HG03196 (cell line): Measurements from ENCODE around the gene SMARCAL1.
A peak's percentile ranks its signal among the peaks of the same experiment; 100 is the strongest.

Source experiments
- ATAC-seq: cut with Tn5 transposase; IDR thresholded peaks from one replicate; pipeline ENCODE4 v1.9.1; 2021; ENCODE audit not compliant: unreplicated experiment

The SMARCAL1 gene

GRCh38 chr2:216474925-216475670 lies 62.8 kb downstream of the SMARCAL1 start:
- peak; percentile 64 for ATAC-seq

- no peak for ATAC-seq
Measured at GRCh38 chr2:216475767-216476166, 63.5 kb downstream of the SMARCAL1 start.

- no peak for ATAC-seq
Measured at GRCh38 chr2:216477283-216478035, 65.2 kb downstream of the SMARCAL1 start.

- no peak for ATAC-seq
Measured at GRCh38 chr2:216478151-216478550, 65.9 kb downstream of the SMARCAL1 start.

- no peak for ATAC-seq
Measured at GRCh38 chr2:216478791-216479190, 66.5 kb downstream of the SMARCAL1 start.

- ATAC-seq: no peak
Measured at GRCh38 chr2:216480221-216480620, 67.9 kb downstream of the SMARCAL1 start.

GRCh38 chr2:216482640-216483039 lies 70.4 kb downstream of the SMARCAL1 start:
- no peak for ATAC-seq

GRCh38 chr2:216485237-216485636 lies 73.0 kb downstream of the SMARCAL1 start:
- no peak for ATAC-seq

GRCh38 chr2:216485745-216486144 lies 73.5 kb downstream of the SMARCAL1 start:
- no peak for ATAC-seq

GRCh38 chr2:216486271-216486670 lies 74.0 kb downstream of the SMARCAL1 start:
- ATAC-seq: no peak

GRCh38 chr2:216486708-216487107 lies 74.4 kb downstream of the SMARCAL1 start:
- ATAC-seq: no peak

GRCh38 chr2:216490061-216490460 lies 77.8 kb downstream of the SMARCAL1 start:
- ATAC-seq: no peak

- ATAC-seq: peak; percentile 53
Measured at GRCh38 chr2:216491793-216492596, 79.7 kb downstream of the SMARCAL1 start.

- no peak for ATAC-seq
Measured at GRCh38 chr2:216492597-216493333, 80.5 kb downstream of the SMARCAL1 start.

GRCh38 chr2:216493334-216493685 lies 81.0 kb downstream of the SMARCAL1 start:
- ATAC-seq: no peak

- ATAC-seq: no peak
Measured at GRCh38 chr2:216495656-216496055, 83.4 kb downstream of the SMARCAL1 start.

GRCh38 chr2:216497382-216498069 lies 85.2 kb downstream of the SMARCAL1 start:
- ATAC-seq: no peak

- no peak for ATAC-seq
Measured at GRCh38 chr2:216498070-216498378, 85.7 kb downstream of the SMARCAL1 start.

- peak; percentile 87 for ATAC-seq
Measured at GRCh38 chr2:216498379-216499352, 86.4 kb downstream of the SMARCAL1 start, which contains the start of gene RPL37A. Gene RPL37A (plus strand): TSS chr2:216498844. CDS start chr2:216498875, 31 bp downstream.
